Natural killer cell (primary cell): Measurements from ENCODE around the gene CNR2. TPM values are rescaled to one million over a fixed set of nuclear protein-coding genes. Genes with fewer than 3 reads are reported as not detected.
"Not testable (repeated sequence)": the region's sequence is repeated elsewhere in the genome, so short reads cannot be mapped to it uniquely, and the experiment has no call there.

Experiments used
- ATAC-seq, 3 donors: fragments of 150-1000 bp in 2 of 3; fragments of 200-7000 bp in 1 of 3; cut with Tn5 transposase; 1 replicate in 1 of 3; 2 replicates in 2 of 3; pipeline ENCODE4 v1.10.0; 2021; ENCODE audit warnings: mild to moderate bottlenecking in 2 of 3, moderate library complexity in 2 of 3
- DNase-seq, 2 donors: peaks; one replicate each; pipeline versions ENCODE4 v3.0.0 to v3.0.0-alpha.2; 2013 to 2021; ENCODE audit warnings: mixed read lengths in 1 of 2
- H3K27ac ChIP-seq: one replicate; pipeline ENCODE4 v1.5.1; 2013; ENCODE audit warnings: mild to moderate bottlenecking, low read length
- H3K27me3 ChIP-seq: one replicate; pipeline ENCODE4 v1.6.1; 2013; ENCODE audit warnings: low read length; ENCODE audit not compliant: control insufficient read depth, insufficient read depth
- H3K36me3 ChIP-seq: one replicate; pipeline ENCODE4 v1.6.1; 2013; ENCODE audit warnings: low read length; ENCODE audit not compliant: control insufficient read depth, insufficient read depth
- H3K4me1 ChIP-seq: one replicate; pipeline ENCODE4 v1.6.1; 2013; ENCODE audit warnings: low read length; ENCODE audit not compliant: control insufficient read depth, insufficient read depth
- H3K4me3 ChIP-seq: one replicate; pipeline ENCODE4 v1.5.1; 2013; ENCODE audit warnings: low read length
- H3K9me3 ChIP-seq: one replicate; pipeline ENCODE4 v1.6.1; 2013; ENCODE audit warnings: low read length; ENCODE audit not compliant: control insufficient read depth, insufficient read depth
- H3K27ac Mint-ChIP-seq, 2 donors: one replicate each; pipeline ENCODE4 v1.8.0; 2022; ENCODE audit warnings: mild to moderate bottlenecking in 2 of 2, mixed read lengths in 2 of 2, moderate library complexity in 1 of 2
- H3K27me3 Mint-ChIP-seq, 2 donors: one replicate each; pipeline ENCODE4 v1.8.0; 2022; ENCODE audit warnings: low read depth in 2 of 2, mixed read lengths in 2 of 2
- H3K36me3 Mint-ChIP-seq: one replicate; pipeline ENCODE4 v1.8.0; 2022; ENCODE audit warnings: mixed read lengths
- H3K4me1 Mint-ChIP-seq, 2 donors: one replicate each; pipeline ENCODE4 v1.8.0; 2022; ENCODE audit warnings: mixed read lengths in 2 of 2
- H3K4me3 Mint-ChIP-seq: one replicate; pipeline ENCODE4 v1.8.0; 2022; ENCODE audit warnings: mild to moderate bottlenecking, moderate library complexity, mixed read lengths
- H3K9me3 Mint-ChIP-seq, 2 donors: one replicate each; pipeline ENCODE4 v1.8.0; 2022; ENCODE audit warnings: mixed read lengths in 2 of 2
- CTCF ChIP-seq: fragments of 200-600 bp; IDR thresholded peaks from one replicate; pipeline ENCODE4 v1.8.0; 2022; ENCODE audit warnings: antibody characterized with exemption
- WGBS: methylation state at CpG from one replicate; pipeline ENCODE4 v1.1.7; 2013; ENCODE audit warnings: missing lambda C conversion rate; ENCODE audit not compliant: insufficient coverage; 5-methylcytosine and 5-hydroxymethylcytosine counted together
- intact Hi-C: fragments of 100-400 bp; cut with micrococcal nuclease; formaldehyde crosslinking; loops from one replicate; pipeline ENCODE4 v1.14.2; 2022
- total RNA-seq, 4 donors: library from RNA; stranded (reverse); fragments of 120-200 nt in 1 of 4; gene quantifications; one replicate each; pipeline versions ENCODE4 v1.2.3 to v1.2.4, GENCODE V29; 2013 to 2022

The CNR2 gene
- total RNA-seq, 3 donors from 2014 or later (not counting 1 experiment from before 2014, with no cell fraction given): 5.3 to 12.0 (median 6.1) TPM

GRCh38 chr1:23827717-23828116, 85.4 kb downstream of the CNR2 start:
- Mint-ChIP-seq H3K4me1 (peaks cover 16 to 23% of the 10 kb centered on the region in 2 donors), H3K4me3 (no peak overlapping the region), H3K27me3 (peaks cover 0 to 2% of the 10 kb centered on the region in 2 donors), H3K36me3 (no peaks in the 10 kb centered on the region), H3K9me3 (no peaks in the 10 kb centered on the region), H3K27ac (no peak overlapping the region)
- no peak for TF ChIP-seq CTCF
- Histone ChIP-seq H3K4me3 (no peak overlapping the region), H3K27me3 (no peaks in the 10 kb centered on the region), H3K36me3 (no peaks in the 10 kb centered on the region), H3K27ac (no peak overlapping the region), H3K4me1 (peaks cover 13% of the 10 kb centered on the region), H3K9me3 (no peaks in the 10 kb centered on the region)
- ATAC-seq (no peak), DNase-seq (no peak)
- intact Hi-C loops: no loop called here
- WGBS: 94% methylated on average over 1 of the region's 1 CpG

- DNase-seq, H3K9me3 Mint-ChIP-seq, H3K27ac ChIP-seq, H3K36me3 ChIP-seq, H3K27me3 ChIP-seq, H3K27me3 Mint-ChIP-seq, intact Hi-C loops, ATAC-seq, H3K9me3 ChIP-seq, H3K36me3 Mint-ChIP-seq, H3K4me3 ChIP-seq: not testable (repeated sequence)
- Mint-ChIP-seq H3K4me1 (peaks cover 16 to 23% of the 10 kb centered on the region in 2 donors), H3K4me3 (peak overlapping the region; percentile 96), H3K27ac (peak overlapping the region in 1 of 2 donors; percentile 91)
- H3K4me1 ChIP-seq: peaks cover 13% of the 10 kb centered on the region
- WGBS: 95% methylated on average over 13 of the region's 13 CpGs
These were observed 86.6 kb downstream of the CNR2 start for GRCh38 chr1:23826590-23826989.

- ATAC-seq: peak; percentile 12 to 41 (median 19)
- TF ChIP-seq CTCF: no peak
- Mint-ChIP-seq H3K9me3 (no peaks in the 10 kb centered on the region), H3K27ac (peak overlapping the region; percentile 91 to 96), H3K4me3 (peak overlapping the region; percentile 96), H3K36me3 (no peaks in the 10 kb centered on the region), H3K27me3 (no peaks in the 10 kb centered on the region), H3K4me1 (peaks cover 16 to 23% of the 10 kb centered on the region in 2 donors)
- peak overlapping the region; percentile 95 for H3K4me3 ChIP-seq
- DNase-seq: peak in 1 of 2 donors; percentile 52
- H3K27ac ChIP-seq: peak overlapping the region; percentile 91
- H3K9me3 ChIP-seq: no peaks in the 10 kb centered on the region
- H3K4me1 ChIP-seq: peaks cover 13% of the 10 kb centered on the region
- intact Hi-C loops: loop anchor here (1.0 kb wide), 1 partner anchor 26 kb away; the partner anchor contains the start of gene GALE
- H3K36me3 ChIP-seq: no peaks in the 10 kb centered on the region
- H3K27me3 ChIP-seq: no peaks in the 10 kb centered on the region
- 63% methylated on average over 22 of the region's 24 CpGs for WGBS
These were observed 87.2 kb downstream of the CNR2 start for GRCh38 chr1:23825762-23826522.

- Mint-ChIP-seq H3K9me3 (no peaks in the 10 kb centered on the region), H3K27me3 (no peaks in the 10 kb centered on the region), H3K36me3 (no peaks in the 10 kb centered on the region), H3K27ac (peak within 1 kb of the TSS; percentile 91 to 96), H3K4me1 (peaks cover 21 to 23% of the 10 kb centered on the region in 2 donors), H3K4me3 (peak within 1 kb of the TSS; percentile 96)
- H3K27ac ChIP-seq: peak within 1 kb of the TSS; percentile 91
- 0% methylated on average over 35 of the region's 42 CpGs for WGBS
- no peak for TF ChIP-seq CTCF
- ATAC-seq (peak; percentile 98 to 99 (median 98)), DNase-seq (peak; percentile 83 to 93)
- H3K4me1 ChIP-seq: peaks cover 13% of the 10 kb centered on the region
- peak within 1 kb of the TSS; percentile 95 for H3K4me3 ChIP-seq
- intact Hi-C loops: loop anchor here (1.0 kb wide), 1 partner anchor 25 kb away; the partner anchor contains the start of gene GALE
- H3K27me3 ChIP-seq: no peaks in the 10 kb centered on the region
- no peaks in the 10 kb centered on the region for H3K36me3 ChIP-seq
- no peaks in the 10 kb centered on the region for H3K9me3 ChIP-seq
These were observed 87.9 kb downstream of the CNR2 start, which contains the start of gene HMGCL for GRCh38 chr1:23825076-23825761. HMGCL (minus strand) TSS chr1:23825429; CDS start chr1:23825415, 14 bp downstream.
